Fibroblast of pulmonary artery (primary cell): ENCODE data around the gene ILF2.
A peak's percentile ranks its signal among the peaks of the same experiment; 100 is the strongest.

Experiments used
- DNase-seq: peaks from one replicate; pipeline ENCODE4 v3.0.0-alpha.2; 2010; ENCODE audit warnings: low read depth
- H3K4me3 ChIP-seq: replicated peaks from 2 replicates; pipeline ENCODE4 v1.5.1; 2011; ENCODE audit warnings: low read depth, mild to moderate bottlenecking, control low read depth, low read length, moderate library complexity
- TF ChIP-seq, protein P1 (sequence below): IDR thresholded peaks from 2 replicates; pipeline ENCODE4 v1.5.1; 2011; ENCODE audit warnings: mild to moderate bottlenecking, control low read depth, low read length, inconsistent platforms; ENCODE audit errors: missing control alignments

The ILF2 gene

DNA sequence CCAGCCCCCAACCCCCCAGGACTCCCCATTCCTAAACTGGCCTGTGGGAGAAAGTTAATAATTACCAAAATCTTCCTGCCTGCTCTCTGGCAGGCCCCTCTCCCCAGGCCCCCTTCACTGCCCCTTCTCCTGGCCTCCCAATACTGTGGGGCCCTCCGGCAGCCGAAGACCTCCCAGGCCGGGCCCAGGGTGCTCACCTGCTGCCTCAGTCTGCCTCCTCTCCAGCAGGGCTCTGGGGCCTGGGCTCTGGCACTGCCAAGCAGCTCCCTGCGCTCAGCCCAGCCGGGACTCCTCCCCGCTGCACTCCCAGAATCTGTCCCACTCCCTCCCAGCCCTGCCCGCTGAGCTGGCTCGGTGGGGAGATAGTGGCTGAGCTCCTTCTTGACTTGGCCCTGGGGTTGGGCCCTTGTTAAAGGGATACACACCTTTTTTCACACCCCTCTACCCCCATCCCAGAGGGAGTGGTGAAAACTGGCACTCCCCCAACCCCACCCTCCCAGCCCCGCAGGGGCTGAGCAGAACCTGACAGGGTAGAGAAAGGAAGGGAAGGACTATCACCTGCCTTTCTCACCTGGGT is 58.0 kb downstream of the ILF2 start, which contains the start of gene S100A16:
TSS of gene S100A16 (minus strand) at position 383 of the 577 bp plus-strand sequence. CDS start 4,986 bp downstream, outside the sequence.
- peak; percentile 73 for DNase-seq
- TF ChIP-seq, protein P1, sequence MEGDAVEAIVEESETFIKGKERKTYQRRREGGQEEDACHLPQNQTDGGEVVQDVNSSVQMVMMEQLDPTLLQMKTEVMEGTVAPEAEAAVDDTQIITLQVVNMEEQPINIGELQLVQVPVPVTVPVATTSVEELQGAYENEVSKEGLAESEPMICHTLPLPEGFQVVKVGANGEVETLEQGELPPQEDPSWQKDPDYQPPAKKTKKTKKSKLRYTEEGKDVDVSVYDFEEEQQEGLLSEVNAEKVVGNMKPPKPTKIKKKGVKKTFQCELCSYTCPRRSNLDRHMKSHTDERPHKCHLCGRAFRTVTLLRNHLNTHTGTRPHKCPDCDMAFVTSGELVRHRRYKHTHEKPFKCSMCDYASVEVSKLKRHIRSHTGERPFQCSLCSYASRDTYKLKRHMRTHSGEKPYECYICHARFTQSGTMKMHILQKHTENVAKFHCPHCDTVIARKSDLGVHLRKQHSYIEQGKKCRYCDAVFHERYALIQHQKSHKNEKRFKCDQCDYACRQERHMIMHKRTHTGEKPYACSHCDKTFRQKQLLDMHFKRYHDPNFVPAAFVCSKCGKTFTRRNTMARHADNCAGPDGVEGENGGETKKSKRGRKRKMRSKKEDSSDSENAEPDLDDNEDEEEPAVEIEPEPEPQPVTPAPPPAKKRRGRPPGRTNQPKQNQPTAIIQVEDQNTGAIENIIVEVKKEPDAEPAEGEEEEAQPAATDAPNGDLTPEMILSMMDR, result no peak
- peak within 1 kb of the TSS; percentile 90 for H3K4me3 ChIP-seq

DNA sequence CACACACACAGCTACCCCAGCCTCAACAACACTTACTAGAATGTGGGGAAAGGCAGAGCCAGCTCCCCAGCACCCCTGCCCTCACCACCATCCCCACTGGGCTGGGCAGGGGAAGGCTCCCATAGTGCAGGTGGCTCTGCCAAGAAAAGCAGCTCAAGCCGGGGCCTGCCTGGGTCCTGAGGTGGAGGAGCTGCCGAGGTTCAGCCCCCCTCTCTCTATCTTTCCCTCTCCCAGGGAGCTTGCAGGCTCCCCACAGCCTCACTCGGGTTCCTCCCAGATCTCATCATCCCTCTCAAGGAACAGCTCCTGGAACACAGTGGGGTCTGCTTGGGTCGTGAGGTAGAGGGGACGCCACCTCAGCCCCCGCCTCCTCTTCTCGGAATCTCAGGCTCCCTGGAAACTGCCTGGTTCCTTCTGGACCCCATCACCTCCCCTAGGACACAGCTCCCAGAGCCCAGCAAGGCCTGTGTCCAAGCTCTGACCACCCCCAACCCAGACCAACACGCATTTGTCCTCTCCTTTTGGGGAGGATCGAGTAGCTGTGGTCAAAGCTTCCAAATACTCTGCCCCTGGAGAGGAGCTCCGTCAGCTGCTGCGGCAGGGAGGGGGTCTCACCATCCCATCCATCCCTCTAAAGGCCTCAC is 58.6 kb downstream of the ILF2 start:
- H3K4me3 ChIP-seq, result peak overlapping the region; percentile 90
- TF ChIP-seq, protein P1, result no peak

More for the DNA sequence above, 58.6 kb downstream of the ILF2 start:
- no peak for DNase-seq
